SK-N-MC (cell line): ENCODE data around the gene PXT1.
"Not testable (repeated sequence)": the region's sequence is repeated elsewhere in the genome, so short reads cannot be mapped to it uniquely, and the experiment has no call there.

Experiments
- EZH2 ChIP-seq: fragments of 200-600 bp; sonication (generic); IDR thresholded peaks from one replicate; pipeline ENCODE4 v1.6.1; 2017; ENCODE audit warnings: antibody characterized with exemption
- POLR2AphosphoS5 ChIP-seq: IDR thresholded peaks from 2 replicates; pipeline ENCODE4 v1.6.1; 2012; ENCODE audit warnings: mild to moderate bottlenecking, low read depth, low read length, borderline replicate concordance

- TF ChIP-seq POLR2AphosphoS5, EZH2: not testable (repeated sequence)
These were observed 10.2 kb upstream of the PXT1 start for GRCh38 chr6:36452897-36453296.
